ENCODE data around the gene SPATS2L.
A peak's percentile ranks its signal among the peaks of the same experiment; 100 is the strongest.

SPATS2L gene

DNA sequence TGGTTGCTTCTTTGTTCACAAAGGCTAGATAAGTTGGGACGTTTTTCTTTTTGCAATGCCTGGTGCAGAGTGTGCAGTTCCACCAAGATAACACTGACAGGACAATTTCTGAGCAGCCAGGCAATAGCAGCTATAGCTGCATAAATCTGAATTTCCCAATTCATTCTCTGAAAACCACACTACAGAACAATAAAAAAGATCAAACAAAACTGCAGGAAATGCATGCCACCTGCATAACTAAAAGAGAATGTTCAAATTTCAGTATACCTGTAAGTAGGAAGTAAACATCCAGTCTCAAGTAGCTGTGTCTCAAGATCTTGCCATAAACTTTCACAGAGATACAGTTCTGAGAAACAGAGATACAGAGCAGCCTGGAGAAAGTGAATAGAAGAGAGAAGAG is 208.7 kb downstream of the SPATS2L start:
- ATAC-seq (no peak), DNase-seq (no peak)

DNA sequence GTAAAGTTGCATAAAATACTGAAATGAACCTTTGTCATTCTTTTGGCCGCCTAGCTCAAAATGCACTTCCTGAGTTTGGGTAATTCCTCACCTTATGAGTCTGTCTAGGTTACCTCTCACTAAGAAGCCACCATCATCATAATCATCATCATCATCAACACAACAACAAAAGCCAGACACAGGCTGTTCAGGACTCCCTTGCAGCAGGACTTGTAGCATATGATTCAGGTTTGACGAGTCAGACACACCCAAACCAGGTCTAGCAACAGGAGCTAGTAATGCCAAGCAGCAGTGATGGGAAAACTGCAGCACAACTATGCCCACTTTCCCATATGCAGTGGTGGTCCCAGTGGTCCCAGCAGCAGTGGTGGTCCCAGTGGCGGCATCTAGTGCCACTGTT is 216.7 kb downstream of the SPATS2L start:
- DNase-seq = no peak

DNA sequence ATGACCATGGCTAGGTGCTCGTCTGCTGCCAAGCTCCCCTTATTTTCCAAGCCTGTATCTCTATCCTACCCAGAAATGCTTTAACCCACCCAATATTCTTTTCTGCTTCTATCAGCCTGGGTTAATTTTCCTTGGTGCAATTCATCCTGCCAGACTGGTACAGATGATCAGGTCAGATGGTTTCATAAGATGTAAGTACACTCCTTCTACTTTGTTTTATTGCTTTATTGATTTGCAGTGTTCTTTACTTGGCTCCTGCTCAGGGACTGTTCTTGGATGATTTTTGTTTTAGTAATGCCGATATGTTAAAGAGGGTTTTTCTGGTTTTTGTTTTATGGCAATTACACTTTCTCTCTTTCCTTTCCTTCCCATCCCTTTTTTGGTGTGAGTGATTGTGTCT is 217.1 kb downstream of the SPATS2L start:
- DNase-seq (no peak), ATAC-seq (no peak)

More for the DNA sequence above, 216.7 kb downstream of the SPATS2L start:
- ATAC-seq = no peak

DNA sequence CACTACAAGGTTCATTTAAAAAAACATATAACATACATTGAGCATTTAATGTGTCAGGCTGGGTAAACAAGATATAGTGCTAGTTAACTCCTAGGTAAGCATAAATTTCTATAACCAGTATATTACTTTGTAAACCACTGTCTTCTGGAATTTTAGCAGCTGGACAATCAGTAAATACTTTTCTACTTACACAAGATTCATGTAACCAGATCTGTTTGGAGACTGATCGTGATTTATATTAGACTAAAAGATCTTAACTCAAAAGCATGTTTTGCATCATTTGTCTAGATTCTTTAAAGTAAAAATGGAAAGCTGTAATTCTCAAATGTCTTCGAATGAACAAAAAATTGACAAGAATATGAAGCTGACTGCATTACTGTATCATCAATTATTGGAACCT is 218.6 kb downstream of the SPATS2L start:
- DNase-seq (no peak), ATAC-seq (no peak)

DNA sequence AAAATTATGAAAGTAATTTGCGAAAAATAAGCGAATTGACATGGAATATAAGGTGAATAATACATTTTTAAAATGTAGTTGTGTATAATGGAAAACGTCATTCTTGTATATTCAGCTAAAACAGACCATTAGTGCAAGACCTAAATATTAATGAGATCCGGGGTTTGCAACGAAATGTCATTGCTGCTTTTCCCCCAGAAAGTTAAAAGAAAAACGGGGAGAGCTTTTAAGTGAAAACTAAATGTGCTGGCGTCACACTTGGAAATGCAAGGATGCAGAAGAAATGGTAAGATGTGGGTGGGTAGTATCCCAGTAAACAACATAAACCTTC is 219.0 kb downstream of the SPATS2L start:
- ATAC-seq (no peak), DNase-seq (no peak)

DNA sequence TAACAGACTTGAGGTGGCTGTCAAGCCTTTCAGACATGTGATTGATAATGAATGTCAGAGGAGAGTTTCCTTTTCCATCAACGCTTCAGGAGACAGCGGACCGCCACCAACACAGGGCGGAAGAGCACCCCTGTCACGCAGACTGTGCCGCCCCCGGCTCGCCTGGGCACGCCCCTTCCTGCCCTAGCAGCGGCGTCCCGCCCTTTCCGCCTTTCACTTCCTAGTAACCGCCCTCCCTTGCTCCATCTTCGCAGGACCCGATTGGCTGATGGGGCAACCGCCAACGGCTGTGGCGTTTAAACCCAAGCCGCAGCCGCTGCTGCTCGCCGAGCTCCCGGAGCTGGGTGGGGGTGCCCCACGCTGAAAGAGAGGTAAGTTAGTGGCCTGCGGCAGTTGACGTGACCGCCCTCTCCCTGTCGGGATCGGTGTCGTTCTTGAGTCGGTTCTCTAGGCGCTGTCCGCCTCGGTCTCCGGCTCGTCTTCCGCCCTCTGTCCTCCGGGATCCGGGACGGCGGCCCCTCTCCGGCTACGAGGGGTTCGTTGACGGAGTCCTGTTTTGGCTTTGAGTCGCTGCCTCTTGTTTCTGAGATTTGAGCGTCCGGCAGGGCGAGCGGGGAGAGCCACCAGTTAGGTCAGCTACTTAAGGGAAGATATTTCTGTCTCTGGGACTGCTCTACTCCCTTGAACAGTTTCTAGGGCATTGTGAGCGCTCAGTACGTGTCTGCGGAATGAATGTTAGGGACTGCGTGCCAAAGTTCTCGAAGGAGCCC is 219.6 kb downstream of the SPATS2L start, which contains the start of gene SGO2:
Gene SGO2 (plus strand): TSS at position 326 of the 770 bp plus-strand sequence. CDS start 6,769 bp downstream, outside the sequence.
- ATAC-seq (peak; percentile 100), DNase-seq (peak; percentile 96)

DNA sequence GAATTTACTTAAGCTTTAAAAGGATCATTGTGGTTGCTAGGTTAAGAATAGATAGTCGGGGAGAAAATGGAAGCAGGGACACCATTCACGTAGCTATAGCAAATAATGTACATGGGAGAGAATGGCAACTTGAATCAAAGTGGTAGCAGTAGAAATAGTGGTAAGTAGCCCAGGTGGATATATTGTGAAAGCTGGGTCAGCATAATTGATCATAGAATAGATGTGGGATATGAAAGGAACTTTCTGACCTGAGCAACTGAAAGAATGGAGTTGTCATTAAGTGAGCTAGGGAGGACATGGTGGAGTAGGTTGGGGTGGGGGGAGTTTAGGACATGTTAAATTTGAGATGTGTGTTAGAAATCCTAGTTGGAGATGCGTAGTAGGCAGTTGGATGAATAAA is 221.7 kb downstream of the SPATS2L start:
- no peak for ATAC-seq
- no peak for DNase-seq
